ENCODE data around the gene SYCN.

GRCh38 chr19:39240421-39240820, 36.4 kb upstream of the SYCN start:
- TF ChIP-seq, protein P1, sequence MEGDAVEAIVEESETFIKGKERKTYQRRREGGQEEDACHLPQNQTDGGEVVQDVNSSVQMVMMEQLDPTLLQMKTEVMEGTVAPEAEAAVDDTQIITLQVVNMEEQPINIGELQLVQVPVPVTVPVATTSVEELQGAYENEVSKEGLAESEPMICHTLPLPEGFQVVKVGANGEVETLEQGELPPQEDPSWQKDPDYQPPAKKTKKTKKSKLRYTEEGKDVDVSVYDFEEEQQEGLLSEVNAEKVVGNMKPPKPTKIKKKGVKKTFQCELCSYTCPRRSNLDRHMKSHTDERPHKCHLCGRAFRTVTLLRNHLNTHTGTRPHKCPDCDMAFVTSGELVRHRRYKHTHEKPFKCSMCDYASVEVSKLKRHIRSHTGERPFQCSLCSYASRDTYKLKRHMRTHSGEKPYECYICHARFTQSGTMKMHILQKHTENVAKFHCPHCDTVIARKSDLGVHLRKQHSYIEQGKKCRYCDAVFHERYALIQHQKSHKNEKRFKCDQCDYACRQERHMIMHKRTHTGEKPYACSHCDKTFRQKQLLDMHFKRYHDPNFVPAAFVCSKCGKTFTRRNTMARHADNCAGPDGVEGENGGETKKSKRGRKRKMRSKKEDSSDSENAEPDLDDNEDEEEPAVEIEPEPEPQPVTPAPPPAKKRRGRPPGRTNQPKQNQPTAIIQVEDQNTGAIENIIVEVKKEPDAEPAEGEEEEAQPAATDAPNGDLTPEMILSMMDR (IDR thresholded peaks at IDR 0.05; ENCODE audit: extremely low read depth in 1 of 2, insufficient read depth in 1 of 2, low read depth in 1 of 2, low read length in 2 of 2), result no peak
- TF ChIP-seq POLR2AphosphoS5 (IDR thresholded peaks at IDR 0.05; ENCODE audit: insufficient read depth, low read depth, low read length) (no peak), POLR2A (IDR thresholded peaks at IDR 0.05; ENCODE audit: low read depth, low read length) (no peak), MAX (IDR thresholded peaks at IDR 0.05; ENCODE audit: insufficient read depth, insufficient read length) (no peak), EZH2 (IDR thresholded peaks at IDR 0.05; ENCODE audit: borderline replicate concordance, low read depth, low read length, severe bottlenecking) (no peak), JUN (IDR thresholded peaks at IDR 0.05; ENCODE audit: borderline replicate concordance, insufficient read depth, insufficient read length, low read depth) (no peak), GATA2 (IDR thresholded peaks at IDR 0.05; ENCODE audit: insufficient read depth, insufficient read length, low read depth, low read length) (no peak)
